8988T (cell line): ENCODE data around the gene FGF11.
"Not testable (repeated sequence)": the region's sequence is repeated elsewhere in the genome, so short reads cannot be mapped to it uniquely, and the experiment has no call there.

Experiments used
- DNase-seq: peaks from one replicate; pipeline ENCODE4 v3.0.0; 2011

FGF11 gene

DNA sequence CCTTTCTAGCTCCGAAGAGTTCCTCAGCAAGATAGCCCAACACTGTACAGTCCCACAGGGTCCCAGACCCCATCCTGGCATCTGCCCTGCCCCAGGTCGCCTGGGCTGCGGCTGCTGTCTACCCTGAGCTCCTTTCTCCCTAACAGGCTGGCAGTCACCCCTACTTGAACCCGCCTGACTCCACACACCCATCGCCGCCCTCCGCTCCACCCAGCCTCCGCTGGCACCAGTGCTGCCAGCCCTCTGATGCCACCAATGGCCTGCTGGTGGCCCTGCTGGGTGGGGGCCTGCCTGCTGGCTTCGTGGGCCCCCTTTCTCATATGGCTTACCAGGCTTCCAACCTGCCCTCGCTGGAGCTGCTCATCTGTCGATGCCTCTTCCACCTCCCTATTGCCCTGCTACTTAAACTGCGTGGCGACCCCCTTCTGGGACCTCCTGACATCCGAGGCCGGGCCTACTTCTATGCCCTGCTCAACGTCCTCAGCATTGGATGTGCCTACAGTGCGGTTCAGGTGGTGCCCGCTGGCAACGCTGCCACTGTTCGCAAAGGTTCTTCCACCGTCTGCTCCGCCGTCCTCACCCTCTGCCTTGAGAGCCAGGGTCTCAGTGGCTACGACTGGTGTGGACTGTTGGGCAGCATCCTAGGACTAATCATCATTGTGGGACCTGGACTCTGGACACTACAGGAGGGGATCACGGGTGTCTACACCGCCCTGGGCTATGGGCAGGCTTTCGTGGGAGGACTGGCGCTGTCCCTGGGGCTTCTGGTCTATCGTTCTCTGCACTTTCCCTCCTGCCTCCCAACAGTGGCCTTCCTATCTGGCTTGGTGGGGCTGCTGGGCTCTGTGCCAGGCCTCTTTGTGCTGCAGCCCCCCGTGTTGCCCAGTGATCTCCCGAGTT is 42.8 kb downstream of the FGF11 start:
- DNase-seq = not testable (repeated sequence)

DNA sequence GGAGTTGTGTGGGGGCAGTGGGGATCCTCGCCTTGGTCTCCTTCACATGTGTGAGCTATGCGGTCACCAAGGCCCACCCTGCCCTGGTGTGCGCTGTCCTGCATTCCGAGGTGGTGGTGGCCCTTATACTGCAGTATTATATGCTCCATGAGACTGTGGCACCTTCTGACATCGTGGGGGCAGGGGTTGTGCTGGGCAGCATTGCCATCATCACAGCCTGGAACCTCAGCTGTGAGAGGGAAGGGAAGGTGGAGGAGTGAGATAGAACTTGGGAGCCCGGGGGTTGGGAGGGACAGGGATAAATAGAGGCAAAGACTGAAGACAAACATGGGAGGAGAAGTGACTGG is 43.4 kb downstream of the FGF11 start:
- DNase-seq = not testable (repeated sequence)

GRCh38 chr17:7483255-7484066 is 44.1 kb downstream of the FGF11 start:
- DNase-seq = peak; percentile 73

DNA sequence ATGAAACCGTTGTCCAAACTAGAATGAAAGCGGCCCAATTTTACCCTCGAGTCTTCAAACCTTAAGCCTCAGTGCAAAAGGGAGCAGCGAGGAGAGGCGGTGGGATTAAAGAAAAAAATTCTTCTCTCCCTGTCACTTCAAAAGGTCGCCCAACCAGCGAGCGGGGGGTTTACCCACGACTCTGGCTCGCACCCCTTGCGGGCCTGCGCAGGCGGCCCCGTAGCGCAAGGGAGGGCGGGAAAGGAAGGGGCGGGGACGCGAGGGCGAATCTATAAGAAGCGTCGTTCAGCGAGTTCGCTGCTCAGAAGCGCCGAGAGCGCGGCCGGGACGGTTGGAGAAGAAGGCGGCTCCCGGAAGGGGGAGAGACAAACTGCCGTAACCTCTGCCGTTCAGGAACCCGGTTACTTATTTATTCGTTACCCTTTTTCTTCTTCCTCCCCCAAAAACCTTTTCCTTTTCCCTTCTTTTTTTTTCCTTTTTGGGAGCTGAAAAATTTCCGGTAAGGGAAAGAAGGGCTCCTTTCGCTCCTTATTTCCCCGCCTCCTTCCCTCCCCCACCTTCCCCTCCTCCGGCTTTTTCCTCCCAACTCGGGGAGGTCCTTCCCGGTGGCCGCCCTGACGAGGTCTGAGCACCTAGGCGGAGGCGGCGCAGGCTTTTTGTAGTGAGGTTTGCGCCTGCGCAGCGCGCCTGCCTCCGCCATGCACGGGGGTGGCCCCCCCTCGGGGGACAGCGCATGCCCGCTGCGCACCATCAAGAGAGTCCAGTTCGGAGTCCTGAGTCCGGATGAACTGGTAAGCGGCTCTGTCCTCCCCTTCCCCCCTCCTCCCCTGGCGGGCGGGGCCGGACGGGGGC is 45.0 kb downstream of the FGF11 start, which contains the start of gene POLR2A:
POLR2A (plus strand) TSS at position 300 of the 852 bp plus-strand sequence.
- peak; percentile 93 for DNase-seq

DNA sequence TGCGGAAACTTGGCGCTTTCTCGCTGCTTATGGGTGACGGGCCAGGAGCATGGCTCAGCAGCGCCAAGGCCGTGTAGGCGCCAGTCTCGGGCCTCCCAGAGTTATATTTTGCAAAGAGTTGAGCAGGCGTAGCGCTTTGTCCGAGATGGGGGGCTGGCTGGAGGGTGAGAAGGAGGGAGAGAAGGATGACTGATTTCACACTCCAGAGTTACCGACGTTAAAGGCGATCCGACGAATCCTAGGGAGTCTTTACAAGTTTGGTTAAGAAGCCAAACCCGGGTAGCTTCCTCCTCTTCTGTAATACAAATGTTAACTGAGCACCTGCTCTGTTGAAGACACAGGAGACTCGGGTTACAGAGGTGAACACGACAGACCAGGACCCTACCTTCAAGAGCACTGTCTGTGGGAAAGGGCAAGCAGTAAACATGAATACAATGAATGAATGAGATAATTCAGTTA is 45.6 kb downstream of the FGF11 start:
- DNase-seq = no peak

GRCh38 chr17:7486181-7486580 is 46.9 kb downstream of the FGF11 start:
- no peak for DNase-seq

DNA sequence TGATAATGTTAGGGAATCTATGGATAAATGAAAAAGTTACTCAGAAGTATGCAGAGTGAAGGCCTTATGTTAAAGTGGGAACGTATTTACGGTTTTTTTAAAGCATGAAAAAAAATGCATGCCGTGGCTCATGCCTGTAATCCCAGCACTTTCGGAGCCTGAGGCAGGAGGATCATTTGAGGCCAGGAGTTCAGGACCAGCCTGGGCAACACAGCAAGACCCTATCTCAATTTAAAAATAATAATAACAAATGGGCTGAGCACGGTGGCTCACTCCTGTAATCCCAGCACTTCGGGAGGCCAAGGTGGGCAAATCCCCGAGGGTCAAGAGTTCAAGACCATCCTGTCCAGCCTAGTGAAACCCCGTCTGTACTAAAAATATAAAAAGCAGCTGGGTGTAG is 50.8 kb downstream of the FGF11 start:
- no peak for DNase-seq

DNA sequence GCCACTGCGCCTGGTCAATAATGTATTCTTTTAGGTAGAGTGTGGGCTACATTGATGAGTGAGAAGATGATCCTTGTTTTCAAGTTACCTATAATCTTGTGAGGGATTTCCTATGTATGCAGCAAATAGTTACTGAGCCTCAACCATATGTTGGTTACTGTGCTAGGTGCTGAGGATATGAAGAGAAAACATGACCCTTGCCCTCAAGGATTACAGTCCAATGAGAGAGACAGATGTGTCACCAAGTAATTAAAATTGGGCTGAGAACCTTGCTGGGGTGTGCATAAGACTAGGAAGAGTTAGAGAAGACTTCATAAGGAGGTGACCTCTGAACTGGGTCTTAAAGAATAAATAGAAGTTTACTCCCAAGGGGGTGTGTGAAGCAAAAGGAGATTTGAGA is 52.3 kb downstream of the FGF11 start:
- no peak for DNase-seq

GRCh38 chr17:7493941-7494340 is 54.6 kb downstream of the FGF11 start:
- no peak for DNase-seq
